HuH-7 (cell line): ENCODE measurements around the gene ADAMTS17.

ENCODE experiments used
- DNase-seq: peaks from one replicate; pipeline ENCODE4 v3.0.0; 2011; ENCODE audit warnings: low spot score

The ADAMTS17 gene

DNA sequence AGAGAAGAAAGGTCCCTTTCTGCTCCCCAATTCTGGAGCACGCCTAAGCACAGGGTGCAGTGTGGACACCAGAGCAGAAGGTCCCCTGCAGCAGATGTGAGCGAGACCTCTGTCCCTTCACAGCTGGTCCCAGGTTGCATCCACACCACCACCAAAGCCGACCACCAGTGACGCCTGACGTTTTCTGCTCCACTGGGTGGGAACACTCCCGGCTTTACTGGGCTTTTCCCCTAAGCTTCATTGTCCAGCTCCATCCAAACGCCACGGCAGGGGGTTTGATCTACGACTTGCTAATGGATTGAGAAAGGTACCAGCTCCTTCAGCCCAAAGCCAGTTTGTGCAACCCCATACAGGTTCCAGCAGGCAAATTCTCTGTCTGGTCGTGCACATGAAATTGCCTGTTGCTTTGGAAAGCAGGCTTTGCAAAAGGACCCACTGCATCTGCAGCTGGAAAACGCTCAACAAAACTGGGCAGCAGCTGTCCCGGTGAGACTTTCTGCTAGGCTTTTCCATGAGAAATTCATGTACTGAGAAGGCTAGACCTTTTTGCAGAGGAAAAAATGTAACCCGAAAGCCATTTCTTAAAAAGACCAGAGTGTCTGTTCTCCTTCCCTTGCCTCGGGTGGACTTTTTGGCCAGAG, 31.1 kb downstream of the ADAMTS17 start:
- DNase-seq: no peak

DNA sequence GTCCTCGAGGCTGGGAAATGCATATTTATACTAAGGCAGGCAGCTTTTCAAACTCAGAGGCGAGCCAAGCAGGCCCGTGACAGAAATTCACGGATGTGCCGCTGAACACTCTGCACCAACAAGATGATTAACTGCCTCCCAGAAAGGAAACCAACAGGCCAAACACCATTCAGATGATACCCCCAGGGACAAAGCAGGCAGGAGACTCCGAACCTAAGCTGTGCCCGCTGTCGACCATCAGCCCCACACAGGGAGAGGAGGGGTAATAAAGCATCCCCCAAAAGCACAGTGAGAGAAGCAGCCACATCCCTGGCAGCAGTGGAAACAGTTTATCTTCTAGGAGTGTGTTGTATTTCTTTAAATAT, 31.8 kb downstream of the ADAMTS17 start:
- DNase-seq: no peak

DNA sequence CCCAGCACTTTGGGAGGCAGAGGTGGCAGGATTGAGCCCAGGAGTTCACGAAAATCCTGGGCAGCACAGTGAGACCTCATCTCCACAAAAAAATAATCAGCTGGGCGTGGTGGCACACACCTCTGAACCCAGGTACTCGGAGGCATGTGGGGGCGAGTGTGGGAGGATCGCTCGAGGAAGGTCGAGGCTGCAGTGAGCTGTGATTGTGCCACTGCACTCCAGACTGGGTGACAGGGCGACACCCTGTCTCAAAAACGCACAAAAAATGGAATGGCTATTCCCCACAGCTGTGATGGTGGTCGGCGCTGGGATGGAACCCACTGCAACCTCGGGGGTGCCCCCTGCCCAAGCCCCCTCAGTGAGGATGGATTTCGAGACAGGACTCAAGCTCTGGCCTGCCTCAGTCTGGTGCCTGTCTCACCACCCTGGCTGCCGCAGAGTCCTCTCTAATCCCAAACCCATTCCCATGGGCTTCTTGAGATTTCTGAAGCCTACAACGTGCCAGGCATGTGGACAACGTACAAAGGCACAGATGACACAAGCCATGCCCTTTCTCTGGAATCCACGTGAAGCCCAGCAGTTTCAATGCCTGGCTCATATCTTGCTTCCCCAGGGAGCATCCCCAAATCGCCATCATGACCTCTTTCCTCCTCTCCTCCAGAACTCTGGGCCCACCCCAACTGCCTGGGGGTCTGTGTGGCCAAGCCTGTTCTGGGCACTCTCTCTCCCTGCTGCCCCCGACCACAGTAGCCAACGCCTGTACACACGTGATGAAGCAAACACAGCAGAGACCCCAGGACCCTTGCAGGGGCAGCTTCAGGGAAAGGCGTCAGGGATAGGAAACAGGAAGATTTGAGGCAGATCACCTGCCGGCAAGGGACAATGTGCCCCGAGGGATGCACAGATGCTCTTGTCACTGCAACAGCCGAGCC, 32.4 kb downstream of the ADAMTS17 start:
- no peak for DNase-seq

DNA sequence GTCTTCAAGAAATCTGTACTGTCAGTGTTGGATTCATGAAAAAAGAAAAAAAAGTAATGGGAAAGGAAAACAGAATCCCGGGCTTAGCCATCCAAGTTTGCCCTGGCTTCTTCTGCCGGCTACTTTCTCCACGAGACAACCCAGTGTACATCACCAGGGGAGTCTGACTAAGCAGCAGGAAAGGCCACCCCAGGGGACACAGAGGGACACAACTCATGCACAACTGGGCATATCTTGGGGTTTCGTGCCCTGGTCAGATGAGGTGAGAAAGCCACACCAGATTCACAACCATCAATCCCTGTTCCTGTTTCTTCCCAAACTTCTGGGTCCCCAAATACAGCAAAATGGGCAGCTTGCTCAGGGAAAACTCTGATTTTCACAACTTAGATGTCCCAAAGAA, 33.2 kb downstream of the ADAMTS17 start:
- no peak for DNase-seq

DNA sequence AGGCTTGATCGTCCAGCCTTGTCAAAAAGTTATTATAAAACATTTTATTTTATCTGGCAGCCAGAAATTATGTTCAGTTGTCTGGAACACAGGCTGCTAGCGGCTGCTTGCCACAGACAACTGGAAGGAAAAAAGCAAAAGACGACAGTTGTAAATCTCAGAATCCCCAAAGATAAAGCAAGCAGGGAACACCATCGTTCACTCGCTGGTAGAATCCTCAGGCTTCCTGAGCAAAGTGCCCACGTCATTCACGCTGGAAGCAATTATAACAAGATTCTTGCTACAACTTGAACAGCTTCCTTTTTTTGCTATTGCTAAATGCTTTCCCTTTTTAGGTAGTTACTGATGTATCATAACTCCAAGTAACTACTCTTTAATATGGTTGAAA, 33.6 kb downstream of the ADAMTS17 start:
- no peak for DNase-seq

DNA sequence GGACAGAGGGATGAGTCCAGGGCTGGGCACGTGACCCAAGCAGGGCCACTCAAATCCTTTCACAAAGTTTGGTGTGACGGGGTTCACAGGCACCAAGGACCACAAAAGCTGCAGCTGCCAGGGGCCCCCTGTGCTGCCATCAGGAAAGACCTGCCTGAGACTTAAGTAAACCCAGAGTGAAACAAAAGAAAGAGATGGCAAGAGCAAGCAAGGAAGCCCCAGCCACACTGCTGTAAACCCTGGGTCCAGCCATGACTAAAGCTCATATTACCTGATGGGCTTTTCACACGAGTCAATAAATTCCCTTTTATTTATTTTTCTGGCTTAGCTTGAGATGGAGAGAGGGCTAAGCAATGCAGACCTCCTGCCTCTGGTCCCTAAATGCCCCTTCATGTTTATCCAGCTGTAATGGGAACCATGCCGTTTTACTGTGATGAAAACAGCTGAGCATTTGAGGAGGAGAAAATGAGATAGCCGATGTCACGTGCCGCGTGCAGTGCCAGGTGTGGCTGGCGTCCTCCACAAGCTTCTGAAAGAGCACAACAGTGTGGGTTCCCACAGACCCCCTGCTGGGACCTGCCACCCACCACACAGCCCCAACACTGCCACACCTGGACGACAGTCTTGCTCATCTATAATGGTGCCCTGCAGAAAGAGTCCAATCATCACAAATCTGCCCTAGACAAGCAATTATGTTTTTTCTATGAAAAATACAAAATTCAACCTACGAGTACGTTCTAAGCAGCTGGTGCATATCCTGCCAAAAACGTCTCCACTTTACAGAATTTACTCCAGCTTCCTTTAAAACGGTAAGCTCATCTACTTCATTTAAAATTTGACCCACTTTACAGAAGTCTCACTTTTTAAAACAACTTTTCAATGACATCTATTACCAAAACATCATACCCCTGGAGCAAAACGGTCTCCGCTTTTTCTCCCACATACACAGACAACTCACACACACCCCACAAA, 34.2 kb downstream of the ADAMTS17 start:
- DNase-seq: no peak

DNA sequence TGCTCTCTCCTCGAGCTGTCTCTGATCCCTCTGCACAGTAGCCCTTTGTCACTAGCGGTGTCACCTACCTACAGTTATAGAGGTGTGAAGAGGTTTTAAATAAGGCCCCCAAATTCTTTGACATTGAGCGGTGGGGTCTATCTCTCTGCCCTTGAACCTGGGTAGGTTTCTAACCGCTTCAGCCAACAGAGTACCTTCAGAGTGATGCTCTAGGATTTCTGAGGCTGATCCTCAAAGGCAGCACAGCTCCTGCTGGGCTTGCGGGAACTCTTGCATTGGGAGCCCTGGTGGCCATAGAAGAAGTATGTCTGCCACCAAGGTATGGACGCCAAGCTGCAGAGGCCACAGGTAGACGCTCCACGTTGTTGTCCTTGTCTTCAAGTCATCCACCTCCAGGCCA, 35.7 kb downstream of the ADAMTS17 start:
- no peak for DNase-seq

DNA sequence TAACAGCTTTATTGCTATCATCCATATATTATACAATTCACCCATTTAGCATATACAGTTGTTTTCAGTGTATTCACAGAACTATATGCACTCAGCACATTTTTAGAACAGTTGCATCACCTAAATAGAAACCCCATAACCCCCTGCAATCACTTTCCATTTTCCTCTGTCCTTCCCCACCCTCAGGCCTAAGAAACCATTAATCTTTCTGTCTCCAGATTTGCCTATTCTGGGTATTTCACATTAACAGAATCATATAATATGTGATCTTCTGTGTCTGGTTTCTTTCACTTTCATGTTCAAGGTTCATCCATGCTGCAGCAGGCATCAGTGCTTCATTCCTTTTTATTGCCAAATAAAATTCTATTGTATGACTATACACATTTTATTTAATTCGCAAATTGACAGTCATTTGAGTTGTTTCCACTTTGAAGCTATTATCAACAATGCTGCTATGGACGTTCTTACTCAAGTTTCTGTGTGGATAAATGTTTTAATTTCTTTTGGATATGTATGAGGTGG, 39.8 kb downstream of the ADAMTS17 start:
- DNase-seq: no peak

DNA sequence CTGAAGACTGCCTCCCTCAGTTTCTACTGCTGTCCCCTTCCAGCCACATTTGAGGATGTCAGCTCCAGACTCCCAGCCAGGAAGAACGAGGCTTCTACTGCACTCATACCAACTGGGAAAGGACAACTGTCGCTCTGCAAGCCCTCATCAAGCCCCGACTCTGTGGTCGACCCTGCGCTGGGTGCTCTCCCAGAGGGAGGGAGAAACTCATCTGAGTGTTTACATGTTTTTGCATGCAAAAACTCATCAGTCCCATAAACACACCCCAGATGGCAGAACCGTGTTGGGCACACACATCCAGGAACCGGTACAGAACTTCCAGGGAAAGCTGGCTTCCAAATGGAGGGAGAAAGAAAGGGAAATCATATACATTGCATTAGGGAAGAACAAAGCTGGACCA, 43.5 kb downstream of the ADAMTS17 start:
- no peak for DNase-seq

DNA sequence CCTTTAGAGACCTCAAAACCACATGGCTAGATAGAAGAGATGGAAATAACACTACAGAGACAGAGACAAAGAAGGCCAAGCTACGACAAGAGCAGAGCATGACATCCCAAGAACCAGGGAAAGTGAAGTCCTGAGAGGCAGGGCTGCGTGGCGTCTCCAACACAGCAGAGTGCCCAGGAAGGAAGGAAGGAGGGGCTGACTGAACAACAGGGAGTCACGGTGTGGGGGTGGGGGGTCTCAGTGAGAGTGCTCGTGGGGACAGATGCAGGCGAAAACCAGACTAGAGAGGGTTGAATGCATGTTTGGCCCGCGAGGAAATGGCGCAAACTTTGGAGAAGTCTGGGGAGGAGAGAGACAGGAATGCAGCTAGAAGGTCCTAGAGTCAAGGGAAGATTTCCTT, 44.0 kb downstream of the ADAMTS17 start:
- no peak for DNase-seq

DNA sequence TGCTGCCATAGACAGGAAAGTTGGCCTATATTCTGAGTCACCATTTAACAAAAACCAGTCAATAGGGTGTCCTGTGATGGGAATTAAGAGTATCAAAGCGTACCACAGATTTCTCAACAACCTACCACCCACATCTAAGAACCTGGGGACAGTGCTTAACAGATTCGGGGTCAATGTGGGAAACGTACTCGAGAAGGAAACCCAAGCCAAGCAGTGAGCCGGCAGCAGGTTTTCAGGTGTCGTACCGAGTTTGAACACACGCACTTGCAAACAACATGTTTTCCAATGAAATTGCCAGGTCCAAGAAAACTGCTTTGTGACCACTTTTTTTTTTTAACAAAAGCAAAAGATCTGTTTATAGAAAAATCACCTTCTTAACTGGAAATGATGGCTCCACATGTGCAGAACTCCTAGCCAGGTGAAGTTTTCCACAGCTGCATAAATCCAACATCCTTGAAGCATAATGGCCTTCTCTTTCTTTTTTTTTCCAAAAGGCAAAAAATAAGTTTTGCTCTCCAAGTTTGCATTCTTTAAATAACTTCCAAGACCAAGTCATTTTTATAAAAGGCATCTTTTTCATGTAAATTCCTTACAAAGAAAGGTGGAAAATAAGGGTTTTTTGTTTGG, 45.7 kb downstream of the ADAMTS17 start:
- DNase-seq: no peak

DNA sequence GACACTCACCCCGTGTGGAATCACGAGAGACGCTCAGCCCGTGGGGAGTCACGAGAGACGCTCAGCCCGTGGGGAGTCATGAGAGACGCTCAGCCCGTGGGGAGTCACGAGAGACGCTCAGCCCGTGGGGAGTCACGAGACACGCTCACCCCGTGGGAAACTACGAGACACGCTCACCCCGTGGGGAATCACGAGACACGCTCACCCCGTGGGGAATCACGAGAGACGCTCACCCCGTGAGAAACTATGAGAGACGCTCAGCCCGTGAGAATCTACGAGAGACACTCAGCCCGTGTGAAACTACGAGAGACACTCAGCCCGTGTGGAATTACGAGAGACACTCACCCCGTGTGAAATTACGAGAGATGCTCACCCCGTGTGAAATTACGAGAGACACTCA, 49.8 kb downstream of the ADAMTS17 start:
- no peak for DNase-seq

DNA sequence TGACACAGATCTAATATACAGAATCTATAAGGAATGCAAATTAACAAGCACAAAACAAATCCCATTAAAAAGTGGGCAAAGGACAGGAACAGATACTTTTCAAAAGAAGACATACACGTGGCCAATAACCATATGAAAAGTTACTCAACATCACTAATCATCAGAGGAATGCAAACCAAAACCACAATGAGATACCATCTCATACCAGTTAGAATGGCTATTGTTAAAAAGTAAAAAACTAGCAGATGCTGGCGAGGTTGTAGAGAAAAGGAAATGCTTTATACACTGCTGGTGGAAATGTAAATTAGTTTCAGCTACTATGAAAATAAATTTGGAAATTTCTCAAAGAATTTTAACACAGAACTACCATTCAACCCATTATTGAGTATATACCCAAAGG, 50.7 kb downstream of the ADAMTS17 start:
- DNase-seq: no peak

DNA sequence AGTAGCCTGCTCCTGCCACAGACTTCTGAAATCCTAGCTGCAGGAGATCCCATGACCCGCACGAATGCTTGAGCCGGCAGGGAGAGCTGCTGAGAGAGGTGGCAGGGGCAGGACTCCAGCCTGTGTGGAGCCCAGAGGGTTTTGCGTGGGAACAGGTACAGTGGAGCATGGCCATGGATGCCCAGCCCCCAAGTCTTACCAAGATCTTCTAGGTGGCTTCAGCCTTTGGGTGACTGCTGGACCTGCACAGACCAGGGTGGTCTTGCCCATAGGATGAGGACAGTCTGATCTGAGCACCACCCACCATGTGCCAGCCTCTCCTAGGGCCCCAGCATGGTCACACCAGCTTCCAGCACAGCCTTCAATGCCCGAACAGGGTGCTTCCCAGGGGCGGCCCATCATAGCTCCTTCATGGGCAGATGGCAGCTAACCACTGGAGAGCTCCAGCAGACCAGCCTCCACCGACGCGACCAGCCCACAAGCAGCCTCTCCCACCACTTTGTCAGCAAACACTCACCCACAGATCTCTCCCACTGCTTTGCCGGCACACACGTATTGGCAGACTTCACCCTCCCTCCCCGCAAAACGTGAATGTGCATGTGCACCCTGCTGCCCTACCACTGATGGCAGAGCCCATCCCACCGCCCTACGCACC, 56.0 kb downstream of the ADAMTS17 start:
- no peak for DNase-seq

DNA sequence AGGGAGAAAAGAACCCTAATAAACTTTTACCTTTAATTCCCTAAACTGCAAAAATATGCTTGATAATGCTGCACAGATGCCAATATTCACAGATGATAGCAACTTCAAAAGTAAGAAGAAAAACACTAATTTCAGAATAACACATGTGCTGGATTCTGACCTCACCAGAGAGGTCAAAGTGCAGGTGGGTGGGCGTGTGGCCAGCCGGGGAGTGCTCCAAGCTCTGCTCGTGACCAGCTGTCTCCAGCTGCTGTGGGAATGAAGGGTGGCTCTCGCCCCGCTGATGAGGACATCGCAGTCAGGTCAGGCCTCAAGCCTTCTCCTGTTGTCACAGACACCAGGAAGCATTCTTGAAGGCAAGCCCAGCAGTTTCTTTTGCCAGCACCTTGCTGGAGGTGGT, 57.1 kb downstream of the ADAMTS17 start:
- DNase-seq: no peak

DNA sequence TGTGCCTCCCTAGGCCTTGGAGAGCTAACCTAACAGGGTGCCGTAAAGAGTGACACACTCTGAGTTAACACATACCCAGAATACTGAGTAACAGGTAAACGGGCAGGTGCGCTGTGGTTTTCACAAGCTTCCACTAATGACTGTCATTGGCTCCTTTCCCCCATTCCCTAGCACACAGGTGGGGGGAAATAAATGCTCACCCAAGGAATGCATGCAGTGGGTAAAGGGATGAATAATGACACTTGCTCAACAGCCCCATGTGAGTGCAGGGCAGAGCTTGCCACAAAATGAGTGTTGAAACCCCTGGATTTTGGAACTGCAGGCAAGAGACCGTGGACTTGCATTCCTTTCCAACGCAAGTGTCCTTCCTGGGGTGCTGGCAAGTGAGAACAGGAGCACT, 57.6 kb downstream of the ADAMTS17 start:
- DNase-seq: no peak

DNA sequence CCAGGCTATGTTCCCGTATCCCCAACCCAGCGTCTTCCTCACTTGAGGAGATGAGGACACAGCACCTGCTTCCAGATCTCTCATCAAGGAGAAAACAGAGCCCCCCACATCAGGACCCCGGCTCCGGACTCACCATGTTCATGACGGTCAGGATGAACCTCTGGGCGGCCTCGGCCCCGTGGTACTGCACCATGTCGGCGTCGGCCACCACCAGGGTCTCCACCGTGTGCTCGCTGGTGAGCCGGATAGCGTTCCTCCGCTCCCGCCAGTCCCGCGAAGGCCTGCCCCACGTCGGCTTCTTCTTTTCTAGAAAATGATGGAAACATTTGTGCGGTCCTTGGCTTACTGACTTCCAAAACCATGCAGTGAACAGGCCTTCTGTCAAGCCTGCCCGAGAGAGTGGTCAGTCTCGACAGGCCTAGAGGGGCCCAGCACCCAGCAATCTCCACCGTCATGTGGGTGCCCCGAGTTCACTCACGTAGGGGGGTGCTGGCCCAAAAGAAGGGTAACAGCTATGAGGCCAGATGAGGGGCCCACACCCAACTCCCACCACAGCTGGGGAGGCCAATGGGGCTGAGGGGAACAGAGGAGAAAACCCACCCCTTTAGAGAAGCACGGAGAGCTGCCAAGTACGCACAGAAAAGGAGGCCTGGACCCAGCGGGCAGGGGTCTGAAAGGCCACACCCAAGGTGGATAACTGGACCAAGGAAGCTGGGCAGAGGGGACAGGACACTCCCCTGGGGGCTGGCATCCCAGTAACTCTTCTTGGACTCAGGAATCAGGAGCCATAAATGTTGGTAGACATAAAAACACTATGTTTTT, 60.5 kb downstream of the ADAMTS17 start:
- DNase-seq: no peak

DNA sequence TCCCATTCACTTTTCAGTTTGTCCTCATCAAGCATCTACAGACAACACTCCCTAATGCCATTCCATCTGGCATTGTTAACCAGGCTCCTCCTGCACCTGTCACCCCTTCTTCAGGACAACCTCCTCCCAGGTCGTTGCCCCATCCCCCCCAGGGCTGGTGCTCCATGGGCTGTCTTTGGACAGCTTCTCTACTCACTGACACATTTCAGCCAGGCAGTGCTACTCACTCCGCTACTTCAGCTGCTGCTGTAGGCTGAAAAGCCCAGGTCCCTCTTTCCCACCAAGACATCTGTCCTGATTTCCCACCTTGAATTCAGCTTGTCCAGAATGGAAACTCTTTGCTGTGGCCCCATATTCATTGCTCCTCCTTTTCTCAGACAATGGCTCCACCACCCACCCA, 61.9 kb downstream of the ADAMTS17 start:
- no peak for DNase-seq

DNA sequence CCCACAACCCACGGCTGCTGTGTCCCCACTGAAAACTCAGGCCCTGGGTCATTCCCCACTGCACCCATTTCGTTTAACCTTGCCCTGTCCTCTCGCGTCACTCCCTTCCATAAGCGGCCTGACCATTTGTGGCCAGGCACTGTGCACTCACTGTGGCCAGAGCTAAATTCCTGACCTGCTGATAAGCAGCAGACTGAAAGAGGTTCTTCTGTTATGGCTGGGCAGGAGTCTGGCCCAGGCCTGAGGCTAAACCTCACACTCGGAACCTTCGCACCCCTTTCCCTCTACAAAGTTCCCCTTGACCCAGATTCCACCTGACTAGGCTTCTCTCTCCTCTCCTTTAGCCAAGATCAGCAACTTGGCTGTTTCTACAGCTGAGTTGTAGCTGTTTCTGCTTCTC, 62.3 kb downstream of the ADAMTS17 start:
- DNase-seq: no peak

DNA sequence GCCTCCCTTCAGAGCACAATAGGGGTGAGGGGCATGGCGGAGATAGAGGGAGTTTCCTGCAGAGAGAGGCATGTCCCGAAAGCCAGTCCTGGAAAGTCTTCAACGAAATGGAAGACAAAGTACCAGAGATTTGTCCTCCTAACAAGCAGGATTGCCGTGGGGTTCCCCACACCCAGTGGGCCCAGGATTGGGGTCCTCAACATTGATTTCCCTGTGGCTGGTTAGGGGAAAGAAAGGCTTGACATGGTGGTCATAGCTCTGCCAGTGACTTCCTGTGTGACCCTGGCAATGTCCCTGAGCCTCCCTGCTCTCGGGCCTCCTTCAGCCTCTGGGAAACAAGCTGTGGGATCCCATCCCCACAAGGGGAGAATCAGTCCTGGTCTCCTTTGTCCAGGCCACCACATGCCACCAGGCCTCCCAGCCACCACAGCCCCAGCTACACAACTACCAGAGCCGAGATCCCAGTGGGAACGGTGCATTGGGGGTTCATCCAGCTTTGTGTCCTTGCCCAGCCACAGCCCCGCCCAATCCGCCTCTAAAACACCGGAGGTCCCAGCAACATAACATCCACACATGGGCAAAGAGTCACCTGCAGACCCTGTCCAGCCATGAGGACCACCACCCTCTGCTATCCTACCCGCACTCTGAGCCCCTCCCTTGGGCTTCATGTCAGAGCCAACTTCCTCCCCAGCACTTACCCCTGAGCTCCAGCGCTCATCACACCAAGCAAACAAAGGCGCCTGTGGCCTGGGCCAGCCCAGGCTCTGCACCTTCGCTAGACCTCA, 63.0 kb downstream of the ADAMTS17 start:
- DNase-seq: no peak
